Measurements from ENCODE around the gene PRR15.

The PRR15 gene

DNA sequence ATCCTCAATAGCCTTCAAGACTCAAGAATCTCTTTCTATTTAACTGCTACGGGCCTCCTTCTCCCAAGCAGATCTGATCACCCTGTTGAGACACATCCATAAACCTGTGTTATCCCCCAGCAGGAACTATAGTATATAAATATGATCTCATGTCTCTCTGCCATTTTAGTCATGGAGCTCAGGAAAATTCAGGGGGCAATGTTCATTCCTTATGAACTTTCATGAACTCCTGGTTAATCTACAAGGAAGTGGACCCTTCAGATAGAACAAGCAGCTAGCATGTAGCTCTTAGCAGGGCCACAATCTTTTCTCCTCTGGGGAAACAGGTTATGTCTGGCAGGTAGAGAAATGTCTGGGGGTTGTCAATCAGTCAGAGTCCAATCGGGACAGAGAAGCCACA is 8.9 kb downstream of the PRR15 start:
- DNase-seq, result no peak

DNA sequence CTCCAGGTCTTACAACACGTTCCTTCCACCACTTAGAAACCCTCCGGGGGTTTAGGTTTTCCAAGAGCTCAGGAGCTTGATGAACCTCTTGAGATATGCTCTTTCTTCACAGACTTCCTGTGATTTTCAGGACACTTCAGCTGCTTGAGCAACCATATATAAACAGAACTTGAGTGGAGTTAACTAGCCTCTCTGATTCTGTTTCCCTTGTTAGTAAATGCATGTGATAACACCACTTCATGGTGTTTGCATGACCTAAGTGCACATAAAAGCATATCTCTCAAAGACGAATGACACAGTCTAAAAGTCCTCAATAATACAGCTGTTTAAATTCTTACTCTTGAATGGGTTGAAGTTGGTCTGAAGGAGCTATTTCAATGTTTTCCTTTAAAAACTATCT is 9.9 kb downstream of the PRR15 start:
- no peak for DNase-seq

GRCh38 chr7:29574659-29575058 is 11.0 kb downstream of the PRR15 start:
- DNase-seq, result no peak

DNA sequence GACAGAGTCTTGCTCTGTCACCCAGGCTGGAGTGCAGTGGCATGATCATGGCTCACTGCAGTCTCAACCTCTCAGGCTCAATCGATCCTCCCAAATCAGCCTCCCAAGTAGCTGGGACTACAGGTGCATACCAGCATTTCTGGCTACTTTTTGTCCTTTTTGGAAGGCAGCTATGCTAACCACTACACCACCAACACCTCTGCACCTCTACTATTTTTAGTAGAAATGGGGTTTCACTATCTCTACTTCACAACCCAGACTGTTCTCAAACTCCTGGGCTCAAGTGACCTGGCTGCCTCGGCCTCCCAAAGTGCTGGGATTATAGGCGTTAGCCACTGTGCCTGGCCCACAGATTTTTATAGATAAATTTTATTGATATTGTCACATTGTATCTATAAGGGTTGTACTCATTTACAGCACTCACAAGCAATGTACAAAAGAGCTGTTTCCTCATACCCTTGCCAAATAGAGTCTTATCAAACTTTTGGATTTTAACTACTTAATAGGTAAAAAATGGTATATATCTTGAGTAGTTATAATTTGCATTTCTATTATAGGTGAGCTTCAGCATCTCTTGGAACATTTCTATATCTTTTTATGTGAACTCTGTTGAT is 23.7 kb downstream of the PRR15 start:
- DNase-seq, result no peak

GRCh38 chr7:29588212-29588611 is 24.6 kb downstream of the PRR15 start:
- no peak for DNase-seq

- peak; percentile 40 for DNase-seq
These were observed 25.5 kb downstream of the PRR15 start for GRCh38 chr7:29588900-29589696.

DNA sequence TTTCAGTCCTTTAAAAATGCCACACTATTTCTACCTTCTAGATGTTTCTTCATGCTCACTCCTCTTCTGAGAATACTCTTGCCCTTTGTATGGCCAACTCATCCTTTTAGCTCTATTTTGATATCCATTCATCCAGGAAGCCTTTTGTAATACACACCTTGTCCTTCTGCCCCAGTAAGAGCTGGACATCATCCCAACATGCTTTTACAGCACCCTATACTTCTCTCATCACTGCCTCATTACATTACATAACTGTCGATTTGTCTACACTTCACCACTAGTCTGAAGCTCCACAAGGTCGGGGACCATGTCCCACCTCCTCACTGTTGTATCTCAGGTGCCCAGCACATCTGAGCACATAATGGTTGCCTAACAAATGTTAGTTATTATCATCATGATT is 29.2 kb downstream of the PRR15 start:
- no peak for DNase-seq

- DNase-seq, result no peak
These were observed 29.8 kb downstream of the PRR15 start for GRCh38 chr7:29593459-29593858.

- no peak for DNase-seq
These were observed 33.1 kb downstream of the PRR15 start for GRCh38 chr7:29596593-29597178.

DNA sequence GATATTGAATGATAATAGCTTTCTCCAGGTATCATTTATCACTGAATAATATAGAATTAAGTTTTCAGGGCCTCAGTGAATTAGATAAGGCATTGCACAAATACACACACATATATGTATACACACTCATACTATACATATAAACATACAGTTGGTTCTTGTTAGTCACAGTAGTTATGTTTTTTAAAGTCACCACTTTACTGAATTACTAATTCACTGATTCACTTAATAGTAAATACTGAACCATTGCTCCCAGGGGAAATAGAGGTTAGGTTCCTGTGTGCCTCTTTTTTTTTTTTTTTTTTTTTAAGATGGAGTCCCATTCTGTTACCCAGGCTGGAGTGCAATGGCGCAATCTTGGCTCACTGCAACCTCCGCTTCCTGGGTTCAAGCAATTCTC is 33.6 kb downstream of the PRR15 start:
- DNase-seq, result no peak

- DNase-seq, result no peak
These were observed 34.5 kb downstream of the PRR15 start for GRCh38 chr7:29598137-29598536.

DNA sequence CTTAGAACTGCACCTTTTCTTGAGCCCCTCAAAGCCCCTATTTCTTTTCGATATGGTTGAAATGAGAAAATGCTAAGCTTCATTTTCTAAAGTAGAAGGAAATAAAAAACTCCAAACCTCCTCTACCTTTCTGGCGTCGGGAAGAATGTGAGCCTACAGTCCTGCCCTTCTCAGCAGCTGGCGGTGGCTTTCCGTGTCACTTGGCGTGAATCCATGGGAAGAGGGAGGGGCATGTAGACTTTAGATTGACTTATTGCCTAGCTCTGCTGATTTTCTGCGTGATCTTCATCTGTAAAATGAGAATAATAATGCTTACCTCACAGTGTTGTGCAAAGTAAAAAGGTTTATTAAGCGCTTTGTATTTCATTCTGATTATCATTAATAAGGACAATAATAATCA is 35.0 kb downstream of the PRR15 start:
- no peak for DNase-seq

- DNase-seq, result no peak
These were observed 35.4 kb downstream of the PRR15 start for GRCh38 chr7:29599026-29599425.

DNA sequence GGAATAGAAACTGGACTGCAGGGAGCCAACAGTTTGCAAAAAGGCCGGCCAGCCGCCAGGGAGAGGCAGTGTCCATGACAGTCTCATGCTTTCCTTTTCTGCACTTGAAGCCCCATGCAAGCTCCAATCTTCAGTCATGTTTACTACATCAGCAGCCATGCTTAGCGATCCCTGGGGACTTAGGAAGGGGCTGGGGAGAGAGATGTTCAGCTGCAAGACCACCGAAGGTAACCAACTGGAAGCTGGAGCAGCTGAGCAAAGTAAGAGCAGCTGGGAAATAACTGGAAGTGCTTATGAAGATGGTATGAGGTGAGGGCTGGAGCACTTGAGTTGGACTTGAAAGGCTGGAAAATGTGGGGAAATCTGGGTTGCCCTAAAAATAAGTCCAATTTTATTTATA is 37.0 kb downstream of the PRR15 start:
- DNase-seq, result no peak

DNA sequence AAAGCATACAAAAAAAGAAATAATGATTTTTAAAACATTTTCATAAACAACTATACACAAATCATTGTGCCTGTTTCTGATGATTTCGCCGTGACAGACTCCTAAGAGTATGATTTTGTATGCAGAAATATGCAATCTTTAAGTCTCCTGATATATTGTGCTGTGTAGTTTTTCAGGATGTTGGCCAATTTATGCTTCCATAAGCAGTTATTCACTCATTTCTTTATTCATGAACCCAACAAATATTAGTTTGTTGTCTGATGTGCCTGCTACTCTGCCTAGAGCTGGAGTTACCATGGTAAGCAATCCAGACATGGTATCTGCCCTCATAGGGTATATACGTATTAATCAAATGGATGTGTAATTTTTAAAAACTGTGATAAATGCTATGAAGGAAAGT is 40.4 kb downstream of the PRR15 start:
- no peak for DNase-seq

DNA sequence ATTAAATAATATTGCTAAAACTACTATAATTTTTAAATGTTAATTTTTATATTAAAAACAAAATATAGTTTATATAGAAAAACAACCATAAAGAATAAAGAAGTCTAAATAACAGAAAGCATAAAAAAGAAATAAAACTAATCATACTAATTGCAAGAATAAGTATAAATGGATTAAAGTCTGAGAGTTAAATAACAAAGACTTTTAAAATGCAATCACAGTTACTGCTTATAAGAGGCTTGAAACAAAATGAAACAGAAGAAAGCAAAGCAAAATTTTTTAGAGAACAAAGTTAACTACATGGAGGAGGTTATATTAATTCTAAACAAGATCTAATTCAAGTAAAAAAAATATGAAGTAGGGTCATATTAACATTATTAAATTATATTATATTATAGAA is 41.1 kb downstream of the PRR15 start:
- DNase-seq, result no peak

- DNase-seq, result no peak
These were observed 42.0 kb downstream of the PRR15 start for GRCh38 chr7:29605671-29606070.

GRCh38 chr7:29606287-29606721 is 42.7 kb downstream of the PRR15 start:
- peak; percentile 78 for DNase-seq

- no peak for DNase-seq
These were observed 43.2 kb downstream of the PRR15 start for GRCh38 chr7:29606830-29607229.

GRCh38 chr7:29607259-29607658 is 43.6 kb downstream of the PRR15 start:
- no peak for DNase-seq

- DNase-seq, result peak; percentile 40
These were observed 44.3 kb downstream of the PRR15 start for GRCh38 chr7:29607889-29608288.

DNA sequence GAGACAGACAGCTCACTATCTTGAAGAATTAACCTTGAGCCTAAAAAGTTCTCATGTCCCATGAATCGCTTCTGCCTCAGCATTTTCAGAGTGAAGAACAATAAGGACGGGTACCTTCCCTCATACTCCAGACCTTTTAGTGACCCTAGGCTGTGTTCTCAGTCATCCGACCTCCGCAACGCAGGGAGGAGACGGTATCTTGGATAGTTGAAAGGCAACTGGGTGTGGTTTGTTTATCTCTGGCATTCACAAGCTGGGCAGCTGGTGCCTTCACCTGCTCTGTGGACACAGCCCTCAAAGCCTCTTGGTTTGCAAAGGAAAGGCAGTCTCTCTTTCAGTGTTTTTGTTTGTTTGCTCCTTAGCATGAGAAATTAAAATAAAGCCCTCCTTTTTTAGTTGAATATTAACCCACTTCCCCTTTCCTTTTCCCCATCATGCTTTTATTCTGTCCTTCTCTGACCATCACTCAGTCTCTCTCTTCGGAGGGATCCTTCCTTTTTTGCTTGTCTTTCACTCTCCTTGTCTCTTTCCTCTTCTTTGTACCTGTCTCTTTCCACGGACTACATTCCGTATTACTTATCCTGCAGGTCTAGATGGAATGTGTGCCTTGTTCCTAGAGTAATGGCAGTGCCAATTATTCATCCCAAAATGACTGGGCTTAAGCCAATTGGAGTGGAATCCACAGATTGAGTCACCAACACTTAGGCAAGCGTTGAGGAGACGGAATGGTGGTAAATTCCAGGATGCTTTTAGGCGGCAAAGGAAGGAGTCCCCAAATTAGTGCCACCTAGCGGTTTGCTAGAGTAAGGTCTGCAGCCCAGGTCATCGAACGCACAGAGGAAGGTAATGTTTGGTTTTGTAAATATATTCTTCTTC is 45.8 kb downstream of the PRR15 start:
- DNase-seq, result peak; percentile 60

DNA sequence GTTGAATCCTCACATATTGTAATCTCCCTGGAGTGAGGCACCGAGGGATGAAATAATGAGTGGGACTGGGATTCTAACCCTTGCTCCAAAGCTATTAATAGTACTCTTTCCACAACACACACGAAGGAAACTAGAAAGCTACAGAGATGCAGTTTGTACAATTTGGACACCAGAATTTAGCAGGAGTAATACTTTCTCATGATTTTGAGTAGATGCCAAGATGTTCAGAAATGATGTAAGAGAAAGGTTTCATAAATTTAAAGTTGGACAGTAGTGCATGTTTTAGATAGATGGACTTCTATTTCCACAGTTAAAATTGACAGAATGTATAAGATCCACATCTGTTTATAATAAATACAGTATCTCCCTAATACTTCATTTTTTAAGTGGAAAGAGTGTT is 46.5 kb downstream of the PRR15 start:
- DNase-seq, result peak; percentile 5

All from fibroblast of skin of back (primary cell).